Measurements from ENCODE around the gene RARS1. TPM values are rescaled to one million over a fixed set of nuclear protein-coding genes. Genes with fewer than 3 reads are reported as not detected.
"Not testable (repeated sequence)": the region's sequence is repeated elsewhere in the genome, so short reads cannot be mapped to it uniquely, and the experiment has no call there.

Gene RARS1
- total RNA-seq, 1 experiment from 2014 or later = 227 TPM

DNA sequence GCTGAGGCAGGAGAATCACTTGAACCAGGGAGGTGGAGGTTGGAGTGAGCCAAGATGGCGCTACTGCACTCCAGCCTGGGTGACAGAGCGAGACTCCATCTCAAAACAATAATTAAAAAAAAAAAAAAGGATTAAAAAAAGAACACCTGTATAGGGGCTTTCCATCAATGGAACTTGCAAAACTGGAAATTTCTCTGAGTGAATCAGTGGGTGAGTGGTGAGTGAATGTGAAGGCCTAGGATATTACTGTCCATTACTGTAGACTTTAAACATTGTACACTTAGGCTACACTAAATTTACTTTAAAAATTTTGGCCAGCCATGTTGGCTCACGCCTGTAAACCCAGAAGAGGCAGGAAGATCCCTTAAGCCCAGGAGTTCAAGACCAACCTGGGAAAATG lies 5.7 kb upstream of the RARS1 start:
- DNase-seq (ENCODE audit: low spot score) = no peak

DNA sequence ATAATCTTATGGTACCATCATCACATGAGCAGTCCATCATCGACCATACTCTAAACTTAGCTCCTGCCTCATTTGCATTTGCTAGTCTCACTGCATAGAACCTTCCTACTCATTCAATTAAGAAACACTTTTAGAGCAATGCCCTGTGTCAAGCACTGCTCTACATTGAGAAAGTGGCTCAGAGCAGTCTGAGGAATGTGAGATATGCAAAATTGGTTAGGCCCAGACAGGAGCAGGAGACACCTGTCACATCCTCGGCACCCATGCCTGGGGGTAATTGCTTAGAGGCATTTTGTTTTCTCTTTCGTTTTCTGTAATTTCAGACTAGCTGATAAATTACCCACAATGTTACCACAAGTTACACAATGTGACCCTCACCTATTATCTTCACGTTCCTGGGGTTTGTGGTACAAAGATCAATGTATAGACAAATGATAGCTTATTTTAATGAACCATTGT lies 4.9 kb upstream of the RARS1 start:
- DNase-seq (ENCODE audit: low spot score) = no peak

DNA sequence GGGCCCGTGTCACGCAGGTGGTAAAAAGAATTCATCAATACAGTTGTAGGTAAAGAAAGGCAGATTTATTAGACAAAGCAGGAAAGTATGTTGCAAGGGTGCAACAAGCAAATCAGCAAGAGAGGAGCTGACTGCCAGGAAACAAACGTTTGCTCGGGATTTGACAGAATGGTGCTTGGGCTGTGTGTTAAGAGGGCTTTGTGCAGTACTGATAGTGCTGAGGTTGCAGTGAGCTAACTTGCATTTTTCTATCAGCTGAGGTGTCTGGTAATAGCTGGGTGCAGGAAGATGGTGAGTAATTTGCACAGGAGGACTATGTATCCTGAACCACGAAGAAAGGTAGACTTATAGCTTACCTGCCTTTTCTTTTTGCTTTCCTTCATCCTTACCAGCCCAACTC lies 3.9 kb upstream of the RARS1 start:
- no peak for DNase-seq (ENCODE audit: low spot score)

DNA sequence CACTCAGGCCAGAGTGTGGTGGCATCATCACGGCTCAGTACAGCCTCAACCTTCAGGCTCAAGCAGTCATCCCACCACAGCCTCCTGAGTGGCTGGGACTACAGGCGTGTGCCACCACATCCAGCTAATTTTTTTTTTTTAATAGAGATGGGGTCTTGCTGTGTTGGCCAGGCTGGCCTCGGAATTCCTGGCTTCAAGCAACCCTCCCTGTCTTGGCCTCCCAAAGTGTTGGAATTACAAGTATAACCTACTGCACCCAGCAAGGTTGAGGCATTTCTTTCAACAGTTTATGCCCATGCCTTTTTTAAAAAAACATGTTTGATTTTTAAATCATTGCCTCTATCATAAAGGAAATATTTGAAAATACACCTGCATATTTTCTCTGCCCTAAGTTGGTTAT lies 2.8 kb downstream of the RARS1 start:
- DNase-seq (ENCODE audit: low spot score) = no peak

DNA sequence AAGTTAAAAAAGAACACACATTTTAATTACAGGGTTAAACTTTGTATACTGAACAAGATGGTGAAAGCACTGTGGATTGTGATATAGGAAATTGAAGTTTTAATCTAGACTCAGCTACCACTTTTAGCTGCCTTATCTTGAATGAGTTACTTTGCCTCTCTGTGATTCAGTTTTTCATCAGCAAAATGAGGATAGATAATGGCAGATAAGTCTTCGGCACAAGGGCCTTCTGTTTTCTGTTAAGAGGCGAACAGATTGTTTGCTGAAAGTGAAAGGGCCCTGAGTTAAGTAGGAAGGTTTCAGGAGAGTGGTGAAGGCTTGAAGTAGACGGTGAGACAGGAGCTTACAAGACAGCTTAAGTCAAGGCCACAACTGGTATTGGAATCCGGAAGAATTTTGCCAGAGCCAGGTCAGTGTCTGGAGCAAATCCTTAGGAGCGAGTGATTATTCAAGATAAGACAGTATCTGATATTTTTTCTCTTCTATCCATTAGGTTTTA lies 7.8 kb downstream of the RARS1 start:
- no peak for DNase-seq (ENCODE audit: low spot score)

DNA sequence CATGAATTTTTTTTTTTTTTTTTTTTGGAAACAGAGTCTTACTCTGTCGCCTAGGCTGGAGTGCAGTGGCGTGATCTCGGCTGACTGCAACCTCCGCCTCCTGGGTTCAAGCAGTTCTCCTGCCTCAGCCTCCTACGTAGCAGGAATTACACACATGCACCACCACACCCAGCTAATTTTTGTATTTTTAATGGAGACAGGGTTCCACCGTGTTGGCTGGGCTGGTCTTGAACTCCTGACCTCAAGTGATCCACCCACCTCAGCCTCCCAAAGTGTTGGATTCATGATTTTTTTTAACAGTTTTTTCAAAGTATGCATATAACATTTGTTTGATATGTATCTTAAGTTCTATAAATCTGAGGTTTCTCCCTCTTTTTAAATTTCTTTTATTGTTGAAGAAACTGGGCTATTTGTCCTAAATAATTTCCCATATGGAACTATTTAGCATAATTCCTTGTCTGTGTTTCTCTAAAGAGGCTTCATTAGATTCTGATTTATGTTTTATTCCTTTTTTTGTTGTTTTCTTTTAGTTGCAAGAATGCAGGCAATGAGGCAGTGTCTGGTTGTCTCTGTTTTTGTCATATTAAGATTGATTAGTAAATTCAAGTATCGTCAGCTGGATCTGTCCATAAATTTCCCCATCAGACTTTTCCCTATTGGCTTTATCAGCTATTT lies 16.4 kb downstream of the RARS1 start:
- no peak for DNase-seq (ENCODE audit: low spot score)

DNA sequence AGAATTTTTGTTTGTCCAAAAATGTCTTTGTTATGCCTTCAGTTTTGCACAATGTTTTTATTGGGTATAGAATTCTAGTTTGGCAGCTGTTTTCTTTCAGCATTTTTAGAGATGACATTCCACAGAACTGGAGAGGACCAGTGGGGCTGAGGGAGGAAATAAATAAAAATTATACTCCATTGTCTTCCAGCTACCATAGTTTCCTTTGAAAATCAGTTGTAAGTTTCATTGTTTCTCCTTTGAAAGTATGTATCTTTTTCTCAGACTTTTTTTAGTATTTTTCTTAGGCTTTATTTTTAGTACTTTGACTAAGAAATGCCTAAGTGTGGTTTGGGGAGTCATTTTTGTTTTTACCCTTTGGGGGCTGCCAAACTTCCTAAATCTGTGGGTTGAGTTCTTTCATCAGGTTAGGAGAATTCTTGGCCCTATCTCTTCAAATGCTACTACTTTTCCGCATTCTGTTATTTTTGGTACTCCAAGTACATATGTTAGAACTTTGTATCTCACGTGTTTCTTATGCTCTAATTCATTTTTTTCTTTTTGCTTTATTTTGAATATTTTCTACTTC lies 27.7 kb downstream of the RARS1 start:
- DNase-seq (ENCODE audit: low spot score) = no peak

DNA sequence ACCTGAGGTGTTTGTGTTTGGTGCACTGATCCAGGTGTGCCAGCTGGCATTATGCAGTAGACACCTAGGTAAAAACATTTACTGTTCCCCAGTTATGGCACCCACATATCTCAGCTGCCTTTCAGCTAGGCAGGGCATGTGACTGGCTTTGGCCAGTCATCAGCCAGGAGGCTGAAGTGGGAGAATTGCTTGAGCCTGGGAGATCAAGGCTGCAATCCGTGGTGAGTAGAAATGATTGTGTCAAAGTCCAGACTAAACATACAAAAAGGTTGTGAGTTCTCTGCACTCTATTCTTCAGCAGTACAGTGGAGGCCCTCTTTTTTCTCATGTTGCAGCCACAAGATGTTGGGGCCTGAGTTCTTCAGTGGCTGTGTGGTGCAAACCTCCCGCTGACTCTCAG lies 39.6 kb downstream of the RARS1 start:
- no peak for DNase-seq (ENCODE audit: low spot score)

DNA sequence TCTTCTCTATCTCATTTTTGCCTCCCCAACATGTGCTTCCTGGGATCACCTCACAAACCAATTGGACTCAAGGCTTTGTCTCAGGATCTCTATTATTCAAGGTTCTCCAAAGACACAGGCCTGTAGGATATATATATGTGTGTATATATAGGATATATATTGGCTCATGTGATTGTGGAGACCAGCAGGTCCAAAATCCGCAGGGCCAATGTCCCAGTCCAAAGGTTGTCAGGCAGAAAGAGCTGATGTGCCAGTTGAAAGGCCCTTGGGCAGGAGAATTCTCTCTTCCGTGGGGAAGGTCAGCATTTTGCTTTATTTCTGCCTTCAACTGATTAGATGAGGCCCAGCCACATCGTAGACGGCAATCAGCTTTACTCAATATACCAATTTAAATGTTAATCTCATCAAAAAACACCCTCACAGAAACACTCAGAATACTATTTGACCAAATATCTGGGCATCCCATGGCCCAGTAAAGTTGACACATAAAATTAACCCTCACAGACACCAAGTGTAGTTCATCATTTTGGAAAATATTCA lies 41.6 kb downstream of the RARS1 start:
- no peak for DNase-seq (ENCODE audit: low spot score)

DNA sequence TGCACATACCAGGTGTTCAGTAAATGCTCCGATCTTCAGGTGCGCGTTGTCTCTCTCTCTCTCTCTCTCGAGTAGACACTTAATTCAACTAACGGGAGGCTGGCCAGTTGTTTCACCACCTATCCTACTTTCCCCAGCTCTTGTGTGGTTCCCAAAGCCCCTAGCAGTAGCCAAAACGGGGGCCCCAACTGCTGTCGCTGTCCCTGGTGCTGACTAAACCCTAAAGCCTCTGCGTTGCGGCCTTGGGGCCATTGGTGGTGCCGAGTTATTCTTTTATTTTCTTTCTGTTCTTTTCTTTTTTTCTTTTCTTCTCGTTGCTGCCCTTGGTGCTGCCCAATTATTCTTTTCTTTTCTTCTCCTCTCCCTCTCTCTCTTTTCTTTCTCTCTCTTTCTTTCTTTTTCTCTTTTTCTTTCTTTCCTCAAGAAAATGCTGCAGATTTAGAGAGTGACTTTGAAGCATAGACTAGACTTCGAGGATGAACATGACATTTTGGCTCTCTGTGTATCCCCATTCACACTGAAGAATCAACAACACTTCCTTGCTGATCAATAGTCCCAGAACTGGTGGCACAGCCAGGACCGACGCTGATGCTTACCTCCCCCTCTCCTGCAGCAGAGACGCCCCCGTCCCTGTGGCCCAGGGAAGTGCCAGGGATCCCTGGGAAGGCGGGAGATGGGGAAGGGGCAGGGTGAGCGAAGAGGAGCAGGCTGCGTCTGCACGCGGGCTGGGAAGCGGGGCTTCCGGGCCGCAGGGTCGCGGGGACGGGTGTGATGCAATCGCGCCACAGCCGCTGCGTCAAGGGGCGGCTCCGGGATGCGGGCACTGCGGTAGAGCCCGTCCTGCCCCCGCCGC lies 42.5 kb downstream of the RARS1 start, which contains the start of gene FBLL1:
FBLL1 (plus strand) TSS at position 785 of the 853 bp plus-strand sequence. CDS start 200 bp downstream, outside the sequence.
- no peak for DNase-seq (ENCODE audit: low spot score)

DNA sequence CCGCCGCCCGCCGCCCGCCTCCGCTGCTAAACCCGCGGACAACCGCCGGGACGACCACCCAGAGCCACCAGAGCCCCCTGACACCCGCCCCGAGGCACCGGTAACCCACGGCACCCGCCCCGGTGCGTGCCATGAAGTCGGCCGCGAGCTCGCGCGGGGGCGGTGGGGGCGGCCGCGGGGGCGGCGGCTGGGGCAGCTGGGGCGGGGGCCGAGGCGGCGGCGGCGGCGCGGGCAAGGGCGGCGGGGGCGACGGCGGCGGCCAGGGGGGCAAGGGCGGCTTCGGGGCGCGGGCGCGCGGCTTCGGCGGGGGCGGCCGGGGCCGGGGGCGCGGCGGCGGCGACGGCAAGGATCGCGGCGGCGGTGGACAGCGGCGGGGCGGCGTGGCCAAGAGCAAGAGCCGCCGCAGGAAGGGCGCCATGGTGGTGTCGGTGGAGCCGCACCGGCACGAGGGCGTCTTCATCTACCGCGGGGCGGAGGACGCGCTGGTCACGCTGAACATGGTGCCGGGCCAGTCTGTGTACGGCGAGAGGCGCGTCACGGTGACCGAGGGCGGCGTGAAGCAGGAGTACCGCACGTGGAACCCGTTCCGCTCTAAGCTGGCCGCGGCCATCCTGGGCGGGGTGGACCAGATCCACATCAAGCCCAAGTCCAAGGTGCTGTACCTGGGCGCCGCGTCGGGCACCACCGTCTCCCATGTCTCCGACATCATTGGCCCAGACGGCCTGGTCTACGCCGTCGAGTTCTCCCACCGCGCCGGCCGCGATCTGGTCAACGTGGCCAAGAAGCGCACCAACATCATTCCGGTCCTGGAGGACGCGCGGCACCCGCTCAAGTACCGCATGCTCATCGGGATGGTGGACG lies 43.3 kb downstream of the RARS1 start:
- DNase-seq (ENCODE audit: low spot score) = no peak

DNA sequence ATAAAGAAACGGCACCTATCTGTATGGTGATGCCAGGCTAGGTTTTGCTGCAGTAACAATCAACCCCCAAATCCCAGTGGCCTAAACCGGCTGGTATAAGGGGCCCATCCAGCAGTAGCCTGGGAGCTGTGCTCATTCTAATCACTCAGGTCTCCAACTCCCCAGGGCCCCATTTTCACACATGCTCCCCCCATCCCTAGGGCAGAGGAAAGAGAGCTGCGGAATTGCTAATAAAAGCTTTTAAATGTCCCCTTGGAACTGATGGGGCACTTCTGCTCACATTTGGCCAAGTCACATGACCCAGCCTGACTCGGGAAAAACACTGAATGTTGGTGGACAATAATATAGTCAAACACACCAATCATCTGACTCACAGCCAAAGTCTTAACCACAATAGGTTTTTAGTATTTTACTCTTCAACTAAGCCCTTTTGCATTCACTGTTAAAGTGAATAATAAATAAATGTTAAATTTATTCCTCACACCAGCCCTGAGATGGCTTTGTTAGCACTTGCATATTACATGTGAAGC lies 44.4 kb downstream of the RARS1 start:
- no peak for DNase-seq (ENCODE audit: low spot score)

DNA sequence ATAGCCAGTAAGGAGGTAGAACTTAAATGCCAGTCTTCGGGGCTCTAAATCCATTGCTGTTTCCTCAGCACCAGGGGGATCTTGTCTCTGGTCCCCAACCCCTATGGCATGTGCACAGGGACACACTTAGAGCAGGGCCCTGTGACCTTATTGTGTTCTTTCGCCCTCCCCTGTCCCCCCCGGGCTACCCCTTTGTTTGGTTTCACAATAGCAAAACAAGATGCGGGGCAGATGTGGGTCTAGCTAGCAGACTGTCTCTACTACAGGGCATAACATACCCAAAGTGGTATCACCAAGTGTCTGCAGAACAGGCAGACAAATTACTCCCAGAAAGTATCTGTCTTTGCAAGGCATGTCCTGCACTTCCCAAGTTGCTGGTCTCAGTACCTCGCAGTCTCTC lies 44.9 kb downstream of the RARS1 start:
- DNase-seq (ENCODE audit: low spot score) = no peak

DNA sequence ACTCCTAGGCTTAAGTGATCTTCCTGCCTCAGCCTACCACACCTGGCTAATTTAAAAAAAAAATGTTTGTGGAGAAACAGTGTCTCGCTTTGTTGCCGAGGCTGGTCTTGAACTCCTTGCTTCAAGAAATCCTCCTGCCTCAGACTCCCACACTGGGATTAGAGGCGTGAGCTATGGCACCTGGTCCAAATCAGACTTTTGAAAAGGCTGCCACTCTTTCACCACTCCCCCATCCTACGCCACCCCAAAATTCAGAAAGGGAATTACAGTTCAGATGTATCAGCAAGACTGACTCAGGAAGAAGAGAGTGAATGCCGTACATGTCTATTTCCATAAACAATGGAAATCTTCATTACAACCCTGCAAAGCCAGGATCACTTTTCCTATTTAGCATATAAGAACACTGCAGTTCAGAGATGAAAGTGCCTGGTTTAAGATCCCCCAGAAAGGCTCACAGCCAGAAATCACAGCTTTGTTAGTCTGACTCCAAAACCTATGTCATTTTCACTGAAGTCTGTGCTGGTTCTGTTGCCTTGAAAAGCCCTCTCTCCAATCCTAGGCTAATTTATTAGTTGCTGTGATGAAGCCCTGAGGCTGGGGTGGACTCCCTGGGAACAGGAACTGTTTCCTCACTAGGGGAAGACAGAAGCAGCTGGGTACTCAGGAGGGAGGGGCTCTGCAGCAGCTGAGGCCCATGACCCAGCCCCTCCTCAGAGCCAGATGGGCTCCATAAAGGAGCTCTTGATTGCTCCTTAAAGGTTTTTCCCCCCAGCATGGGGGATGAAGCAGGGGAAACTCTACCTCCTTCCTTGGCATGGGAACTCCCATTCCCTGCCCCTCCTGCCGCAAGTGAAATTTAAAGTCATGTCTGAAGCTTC lies 46.0 kb downstream of the RARS1 start:
- DNase-seq (ENCODE audit: low spot score) = no peak

DNA sequence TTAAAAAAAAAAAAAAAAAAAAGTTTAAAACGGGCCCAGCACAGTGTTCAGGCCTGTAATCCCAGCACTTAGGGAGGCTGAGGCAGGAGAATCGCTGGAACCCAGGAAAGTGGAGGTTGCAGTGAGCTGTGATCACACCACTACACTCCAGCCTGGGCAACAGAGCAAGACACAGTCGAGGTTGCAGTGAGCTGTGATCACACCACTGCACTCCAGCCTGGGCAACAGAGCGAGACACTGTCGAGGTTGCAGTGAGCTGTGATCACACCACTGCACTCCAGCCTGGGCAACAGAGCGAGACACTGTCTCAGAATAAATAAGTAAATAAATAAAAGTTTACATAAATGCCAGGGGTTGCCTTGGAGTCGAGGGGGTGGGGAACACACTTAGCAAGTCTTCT lies 48.1 kb downstream of the RARS1 start:
- DNase-seq (ENCODE audit: low spot score) = not testable (repeated sequence)

DNA sequence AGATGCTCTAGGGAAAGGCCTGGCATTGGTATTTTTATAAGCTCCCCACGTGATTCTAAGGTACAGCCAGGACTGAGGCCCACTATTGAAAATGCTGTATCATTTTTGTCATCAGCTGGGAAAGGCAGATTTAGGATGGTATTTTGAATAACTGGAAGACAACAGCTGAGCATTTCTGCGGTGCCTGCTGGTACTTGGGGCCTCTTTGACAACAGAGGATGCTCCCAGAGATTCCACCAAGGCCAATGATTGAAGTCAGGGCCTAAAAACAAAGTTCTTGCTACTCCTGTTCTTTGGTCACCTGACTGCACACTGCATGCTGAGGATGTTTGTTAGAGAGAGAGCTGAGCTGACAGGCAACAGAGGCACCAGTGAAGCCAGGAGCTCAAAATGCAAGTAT lies 50.9 kb downstream of the RARS1 start:
- no peak for DNase-seq (ENCODE audit: low spot score)

DNA sequence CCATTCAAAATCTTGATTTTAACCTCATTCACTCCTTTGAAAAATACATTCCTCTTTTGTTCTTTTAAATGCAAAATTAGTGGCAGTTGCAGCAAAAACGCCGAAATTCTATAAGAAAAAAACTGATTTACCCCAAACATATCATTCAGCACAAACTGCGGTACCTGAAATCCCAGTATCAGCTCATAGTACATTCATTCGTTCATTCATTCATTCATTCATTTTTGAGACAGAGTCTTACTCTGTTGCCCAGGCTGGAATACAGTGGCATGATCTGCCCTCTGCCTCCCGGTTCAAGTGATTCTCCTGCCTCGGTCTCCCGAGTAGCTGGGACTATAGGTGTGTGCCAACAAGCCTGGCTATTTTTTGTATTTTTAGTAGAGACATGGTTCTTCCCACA lies 63.3 kb downstream of the RARS1 start:
- DNase-seq (ENCODE audit: low spot score) = no peak

DNA sequence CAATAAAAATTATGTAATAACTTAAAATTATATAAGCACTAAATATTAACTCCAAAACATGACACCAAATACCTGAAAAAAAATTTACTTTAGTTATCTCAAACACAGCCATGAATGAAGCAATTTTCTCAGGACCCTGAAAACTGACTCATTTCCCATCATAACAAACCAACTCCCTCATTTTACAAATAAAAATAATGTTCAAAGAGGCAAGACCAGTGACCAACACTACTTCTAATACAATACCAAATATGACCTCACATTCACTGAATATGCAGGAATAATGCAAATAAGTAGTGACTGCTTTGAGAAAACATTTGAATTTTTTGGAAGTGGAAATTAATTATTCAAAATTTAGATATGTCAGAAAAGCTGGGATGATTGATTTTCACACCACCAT lies 64.4 kb downstream of the RARS1 start:
- no peak for DNase-seq (ENCODE audit: low spot score)

DNA sequence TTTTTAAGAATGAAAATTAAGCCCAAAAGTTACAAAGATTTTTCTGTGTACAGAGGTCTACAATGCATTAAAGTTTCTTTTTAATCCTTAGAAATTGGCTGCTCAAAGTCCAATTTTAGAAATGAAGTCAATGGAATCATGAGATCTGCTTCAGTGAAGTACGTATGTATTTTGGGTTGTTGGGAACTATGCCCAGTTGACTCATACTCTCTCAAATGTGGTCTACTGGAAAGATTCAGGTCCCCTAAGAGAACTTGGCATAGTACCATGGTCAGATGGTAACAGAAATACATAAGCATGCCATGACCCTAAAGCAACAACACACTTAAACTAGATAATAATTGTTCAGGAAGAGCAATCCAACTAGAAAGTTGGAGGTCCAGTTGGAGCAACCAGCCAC lies 65.9 kb downstream of the RARS1 start:
- peak; percentile 23 for DNase-seq (ENCODE audit: low spot score)
